Breast epithelium (tissue), 3 donors: ENCODE results near the gene SLC7A5.
"Not testable (repeated sequence)": the region's sequence is repeated elsewhere in the genome, so short reads cannot be mapped to it uniquely, and the experiment has no call there.

ENCODE experiments used
- POLR2A ChIP-seq: fragments of 450-650 bp; IDR thresholded peaks from one replicate; pipeline ENCODE4 v1.6.1; 2016; ENCODE audit warnings: antibody characterized with exemption, mild to moderate bottlenecking, moderate library complexity
- POLR2AphosphoS5 ChIP-seq, 3 donors: sonication (generic); formaldehyde crosslinking; IDR thresholded peaks; one replicate each; pipeline ENCODE4 v1.6.1; 2017; ENCODE audit warnings: antibody characterized with exemption in 3 of 3
- TF ChIP-seq, protein P1 (sequence below), 3 donors: fragments of 450-650 bp; IDR thresholded peaks; one replicate each; pipeline ENCODE4 v1.5.1; 2016 to 2017; ENCODE audit warnings: antibody characterized with exemption in 3 of 3, mild to moderate bottlenecking in 3 of 3, moderate library complexity in 3 of 3

GRCh38 chr16:87827588-87827915 is 41.8 kb downstream of the SLC7A5 start:
- TF ChIP-seq, protein P1, sequence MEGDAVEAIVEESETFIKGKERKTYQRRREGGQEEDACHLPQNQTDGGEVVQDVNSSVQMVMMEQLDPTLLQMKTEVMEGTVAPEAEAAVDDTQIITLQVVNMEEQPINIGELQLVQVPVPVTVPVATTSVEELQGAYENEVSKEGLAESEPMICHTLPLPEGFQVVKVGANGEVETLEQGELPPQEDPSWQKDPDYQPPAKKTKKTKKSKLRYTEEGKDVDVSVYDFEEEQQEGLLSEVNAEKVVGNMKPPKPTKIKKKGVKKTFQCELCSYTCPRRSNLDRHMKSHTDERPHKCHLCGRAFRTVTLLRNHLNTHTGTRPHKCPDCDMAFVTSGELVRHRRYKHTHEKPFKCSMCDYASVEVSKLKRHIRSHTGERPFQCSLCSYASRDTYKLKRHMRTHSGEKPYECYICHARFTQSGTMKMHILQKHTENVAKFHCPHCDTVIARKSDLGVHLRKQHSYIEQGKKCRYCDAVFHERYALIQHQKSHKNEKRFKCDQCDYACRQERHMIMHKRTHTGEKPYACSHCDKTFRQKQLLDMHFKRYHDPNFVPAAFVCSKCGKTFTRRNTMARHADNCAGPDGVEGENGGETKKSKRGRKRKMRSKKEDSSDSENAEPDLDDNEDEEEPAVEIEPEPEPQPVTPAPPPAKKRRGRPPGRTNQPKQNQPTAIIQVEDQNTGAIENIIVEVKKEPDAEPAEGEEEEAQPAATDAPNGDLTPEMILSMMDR (IDR thresholded peaks at IDR 0.05): not testable (repeated sequence)
- not testable (repeated sequence) for TF ChIP-seq POLR2A; POLR2AphosphoS5 (IDR thresholded peaks at IDR 0.05)
